MM.1S (cell line): ENCODE data around the gene CFAP90.

Source experiments
- DNase-seq: peaks from one replicate; pipeline ENCODE4 v3.0.0-alpha.2; 2015
- H2AFZ ChIP-seq: fragments of 300-600 bp; sonication (generic); 2 replicates; pipeline ENCODE4 v1.6.0; 2016; ENCODE audit warnings: antibody characterized with exemption, low read length
- H3F3A ChIP-seq: fragments of 300-600 bp; sonication (generic); 2 replicates; pipeline ENCODE4 v1.6.1; 2016; ENCODE audit warnings: mild to moderate bottlenecking, antibody characterized with exemption, low read length, moderate library complexity, mixed read lengths; ENCODE audit not compliant: insufficient read depth
- H3K27ac ChIP-seq: fragments of 300-600 bp; sonication (generic); 2 replicates; pipeline ENCODE4 v1.5.1; 2016; ENCODE audit warnings: mild to moderate bottlenecking, low read length
- H3K27me3 ChIP-seq: fragments of 300-600 bp; sonication (generic); replicated peaks from 2 replicates; pipeline ENCODE4 v1.6.0; 2016; ENCODE audit warnings: low read length; ENCODE audit not compliant: insufficient read depth
- H3K36me3 ChIP-seq: fragments of 300-600 bp; sonication (generic); replicated peaks from 2 replicates; pipeline ENCODE4 v1.6.1; 2016; ENCODE audit warnings: mild to moderate bottlenecking, low read length, mixed read lengths; ENCODE audit not compliant: insufficient read depth
- H3K4me1 ChIP-seq: fragments of 300-600 bp; sonication (generic); 2 replicates; pipeline ENCODE4 v1.6.1; 2016; ENCODE audit warnings: low read length, mixed read lengths
- H3K4me2 ChIP-seq: fragments of 300-600 bp; sonication (generic); 2 replicates; pipeline ENCODE4 v1.6.0; 2016; ENCODE audit warnings: low read depth, low read length
- H3K4me3 ChIP-seq: fragments of 300-600 bp; sonication (generic); 2 replicates; pipeline ENCODE4 v1.5.1; 2016; ENCODE audit warnings: low read length, mixed read lengths
- H3K79me2 ChIP-seq: fragments of 300-600 bp; sonication (generic); 2 replicates; pipeline ENCODE4 v1.6.1; 2016; ENCODE audit warnings: mixed run types, low read length, mixed read lengths
- H3K9ac ChIP-seq: fragments of 300-600 bp; sonication (generic); 2 replicates; pipeline ENCODE4 v1.6.1; 2016; ENCODE audit warnings: low read length, mixed read lengths
- H3K9me2 ChIP-seq: fragments of 300-600 bp; sonication (generic); replicated peaks from 2 replicates; pipeline ENCODE4 v1.6.1; 2016; ENCODE audit warnings: mild to moderate bottlenecking, low read length, mixed read lengths; ENCODE audit not compliant: insufficient read depth
- H3K9me3 ChIP-seq: fragments of 300-600 bp; sonication (generic); replicated peaks from 2 replicates; pipeline ENCODE4 v1.6.1; 2016; ENCODE audit warnings: mild to moderate bottlenecking, low read length, mixed read lengths; ENCODE audit not compliant: insufficient read depth
- H4K20me1 ChIP-seq: fragments of 300-600 bp; sonication (generic); 2 replicates; pipeline ENCODE4 v1.6.1; 2016; ENCODE audit warnings: mild to moderate bottlenecking, low read length, moderate library complexity, mixed read lengths; ENCODE audit not compliant: insufficient read depth
- CTCF ChIP-seq: fragments of 300-600 bp; sonication (generic); IDR thresholded peaks from 2 replicates; pipeline ENCODE4 v1.5.1; 2016; ENCODE audit warnings: antibody characterized with exemption, low read length, mixed read lengths
- EZH2 ChIP-seq: fragments of 300-600 bp; sonication (generic); optimal IDR thresholded peaks from 2 replicates; pipeline ENCODE3; 2017; ENCODE audit warnings: low read depth, mild to moderate bottlenecking, antibody characterized with exemption, low read length, mixed read lengths
- EZH2phosphoT487 ChIP-seq: fragments of 300-600 bp; sonication (generic); IDR thresholded peaks from 2 replicates; pipeline ENCODE4 v1.6.1; 2018; ENCODE audit warnings: antibody characterized with exemption, low read length

The CFAP90 gene

GRCh38 chr5:7852988-7853387 lies 2.1 kb upstream of the CFAP90 start:
- Histone ChIP-seq H3K27me3 (no peaks in the 10 kb centered on the region), H3K4me1 (peaks cover 4% of the 10 kb centered on the region), H3F3A (no peaks in the 10 kb centered on the region), H3K9ac (no peak overlapping the region), H3K79me2 (no peaks in the 10 kb centered on the region), H3K27ac (no peak overlapping the region), H3K4me2 (no peak overlapping the region), H4K20me1 (no peaks in the 10 kb centered on the region), H3K9me2 (no peaks in the 10 kb centered on the region), H3K4me3 (no peak overlapping the region), H2AFZ (no peak overlapping the region), H3K36me3 (no peaks in the 10 kb centered on the region), H3K9me3 (no peaks in the 10 kb centered on the region)
- TF ChIP-seq EZH2 (no peak), EZH2phosphoT487 (no peak), CTCF (no peak)
- DNase-seq: no peak

GRCh38 chr5:7852542-7852941 lies 1.6 kb upstream of the CFAP90 start:
- TF ChIP-seq EZH2phosphoT487 (no peak), EZH2 (no peak), CTCF (no peak)
- Histone ChIP-seq H3K79me2 (no peaks in the 10 kb centered on the region), H3K9me2 (no peaks in the 10 kb centered on the region)

GRCh38 chr5:7851617-7852289 lies 820 bp upstream of the CFAP90 start:
- DNase-seq: no peak
- Histone ChIP-seq H3K9me2 (no peaks in the 10 kb centered on the region), H3F3A (no peaks in the 10 kb centered on the region), H3K27me3 (no peaks in the 10 kb centered on the region), H3K9me3 (no peaks in the 10 kb centered on the region), H3K9ac (no peak overlapping the region), H3K4me3 (no peak overlapping the region), H3K79me2 (no peaks in the 10 kb centered on the region), H3K4me1 (no peaks in the 10 kb centered on the region), H4K20me1 (no peaks in the 10 kb centered on the region), H3K36me3 (no peaks in the 10 kb centered on the region), H2AFZ (no peak overlapping the region), H3K27ac (no peak overlapping the region), H3K4me2 (no peak overlapping the region)
- no peak for TF ChIP-seq CTCF
- TF ChIP-seq EZH2: no peak
- TF ChIP-seq EZH2phosphoT487: no peak

More at GRCh38 chr5:7852542-7852941, 1.6 kb upstream of the CFAP90 start:
- no peak overlapping the region for H3K4me3 ChIP-seq
- H3K9me3 ChIP-seq: no peaks in the 10 kb centered on the region
- H3K36me3 ChIP-seq: no peaks in the 10 kb centered on the region
- no peak overlapping the region for H3K27ac ChIP-seq
- H3K9ac ChIP-seq: no peak overlapping the region
- no peak overlapping the region for H3K4me2 ChIP-seq
- H3K4me1 ChIP-seq: no peaks in the 10 kb centered on the region
- no peaks in the 10 kb centered on the region for H4K20me1 ChIP-seq
- DNase-seq: no peak
- H2AFZ ChIP-seq: no peak overlapping the region
- H3K27me3 ChIP-seq: no peaks in the 10 kb centered on the region
- no peaks in the 10 kb centered on the region for H3F3A ChIP-seq
